ENCODE data around the gene TRPM2. TPM values are rescaled to one million over a fixed set of nuclear protein-coding genes. Genes with fewer than 3 reads are reported as not detected.

TRPM2 gene
- total and polyA plus RNA-seq, 5 donors from 2014 or later, result 0.38 to 3.1 (median 1.1) TPM

DNA sequence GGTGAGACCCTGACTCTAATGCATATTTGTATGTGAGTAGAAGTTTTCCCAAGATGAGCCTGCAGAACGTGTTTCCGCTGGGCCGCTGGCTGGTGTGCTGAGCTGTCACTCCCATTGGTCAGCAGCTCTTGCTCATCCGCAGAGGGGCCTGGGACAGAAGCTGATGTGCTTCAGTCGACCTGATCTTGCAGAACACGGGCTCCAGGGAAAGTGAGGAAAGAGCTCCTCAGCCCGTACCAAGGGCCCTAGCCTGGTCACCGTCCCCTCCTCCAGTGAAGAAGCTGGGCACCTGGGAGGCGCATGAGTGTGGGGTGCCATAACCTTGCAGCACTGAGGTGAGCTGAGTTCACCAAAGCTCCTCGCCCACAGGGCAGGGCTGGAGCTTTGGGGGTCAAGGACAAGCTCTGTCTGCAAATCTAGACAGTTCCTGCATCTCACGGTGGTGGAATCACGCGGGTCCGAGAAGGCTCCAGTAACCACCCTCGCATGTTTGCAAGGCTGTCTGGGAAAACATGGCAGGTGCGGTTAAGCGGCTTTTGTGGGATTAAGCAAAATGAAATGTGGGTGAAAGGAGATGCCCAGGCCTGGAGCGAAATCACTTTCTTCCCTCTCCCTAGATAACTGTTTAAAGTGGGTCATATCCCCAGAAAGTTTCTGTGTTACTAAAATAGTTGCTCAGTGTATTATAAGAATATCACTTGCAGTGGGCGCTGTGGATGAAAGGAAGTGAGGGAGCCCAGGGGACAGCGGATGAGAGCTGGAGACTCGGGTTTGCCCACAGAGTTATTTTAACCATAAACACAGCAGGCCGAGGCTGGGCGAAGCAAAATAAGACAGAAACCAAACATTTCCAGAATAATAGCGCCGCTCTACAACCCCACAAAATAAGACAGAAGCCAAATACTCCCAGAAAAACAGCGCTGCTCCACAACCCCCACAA lies 68.8 kb downstream of the TRPM2 start:
- peak overlapping the region in 2 of 4 donors; percentile 38 to 57 for H3K4me3 Mint-ChIP-seq
- Histone ChIP-seq H3K9me3 (ENCODE audit: control insufficient read depth in 2 of 2, low read length in 2 of 2) (peaks cover 0 to 7% of the 10 kb centered on the region in 2 experiments), H3K4me1 (ENCODE audit: control insufficient read depth, insufficient read depth, low read length, poor library complexity, severe bottlenecking) (no peaks in the 10 kb centered on the region), H3K36me3 (ENCODE audit: control insufficient read depth, insufficient read depth, low read length) (no peaks in the 10 kb centered on the region), H3K27ac (ENCODE audit: insufficient read depth, low read length, poor library complexity, severe bottlenecking) (no peak overlapping the region), H3K4me3 (ENCODE audit: low read depth, low read length) (no peak overlapping the region), H3K27me3 (ENCODE audit: control insufficient read depth, insufficient read depth, low read length) (no peaks in the 10 kb centered on the region)
- no peaks in the 10 kb centered on the region for H3K36me3 Mint-ChIP-seq
- no peaks in the 10 kb centered on the region for H3K4me1 Mint-ChIP-seq
- no peaks in the 10 kb centered on the region for H3K27me3 Mint-ChIP-seq
- DNase-seq (no peak), ATAC-seq (ENCODE audit: low read depth in 2 of 2) (no peak)
- peak overlapping the region in 1 of 3 donors; percentile 66 for H3K27ac Mint-ChIP-seq
- peaks cover 0 to 5% (median 1%) of the 10 kb centered on the region in 7 donors for H3K9me3 Mint-ChIP-seq

DNA sequence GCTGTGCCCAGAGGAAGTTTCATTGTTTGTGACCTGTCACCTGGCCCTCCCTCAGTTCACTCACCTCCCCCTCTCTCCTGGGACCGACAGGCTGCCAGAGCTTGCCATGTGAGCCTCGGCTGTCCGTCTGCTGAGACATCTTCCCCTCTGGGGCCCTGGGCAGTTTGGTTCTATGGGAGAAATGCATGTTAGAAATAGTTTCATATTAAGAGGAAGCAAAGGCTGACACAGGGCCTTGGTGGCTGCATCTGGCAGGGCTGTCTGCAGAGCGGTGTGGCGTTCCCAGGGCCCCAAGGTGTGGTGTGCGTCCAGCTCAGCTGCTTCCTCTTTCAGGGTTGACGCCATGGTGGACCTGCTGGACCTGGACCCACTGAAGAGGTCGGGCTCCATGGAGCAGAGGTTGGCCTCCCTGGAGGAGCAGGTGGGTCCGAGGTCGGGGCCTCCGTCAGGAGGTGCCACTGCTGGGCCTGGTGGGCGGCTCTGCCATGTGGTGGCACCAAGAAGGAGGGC lies 69.9 kb downstream of the TRPM2 start:
- ATAC-seq (ENCODE audit: low read depth in 2 of 2) (no peak), DNase-seq (no peak)
- Mint-ChIP-seq H3K27me3 (no peaks in the 10 kb centered on the region), H3K4me3 (no peak overlapping the region), H3K9me3 (peaks cover 0 to 3% (median 1%) of the 10 kb centered on the region in 7 donors), H3K4me1 (peaks cover 0 to 2% (median 0%) of the 10 kb centered on the region in 4 donors), H3K27ac (no peak overlapping the region), H3K36me3 (no peaks in the 10 kb centered on the region)
- no peaks in the 10 kb centered on the region for H3K9me3 ChIP-seq (ENCODE audit: control insufficient read depth in 2 of 2, low read length in 2 of 2)
- no peaks in the 10 kb centered on the region for H3K4me1 ChIP-seq (ENCODE audit: control insufficient read depth, insufficient read depth, low read length, poor library complexity, severe bottlenecking)
- no peaks in the 10 kb centered on the region for H3K27me3 ChIP-seq (ENCODE audit: control insufficient read depth, insufficient read depth, low read length)
- no peak overlapping the region for H3K4me3 ChIP-seq (ENCODE audit: low read depth, low read length)
- no peaks in the 10 kb centered on the region for H3K36me3 ChIP-seq (ENCODE audit: control insufficient read depth, insufficient read depth, low read length)
- H3K27ac ChIP-seq (ENCODE audit: insufficient read depth, low read length, poor library complexity, severe bottlenecking), result no peak overlapping the region

DNA sequence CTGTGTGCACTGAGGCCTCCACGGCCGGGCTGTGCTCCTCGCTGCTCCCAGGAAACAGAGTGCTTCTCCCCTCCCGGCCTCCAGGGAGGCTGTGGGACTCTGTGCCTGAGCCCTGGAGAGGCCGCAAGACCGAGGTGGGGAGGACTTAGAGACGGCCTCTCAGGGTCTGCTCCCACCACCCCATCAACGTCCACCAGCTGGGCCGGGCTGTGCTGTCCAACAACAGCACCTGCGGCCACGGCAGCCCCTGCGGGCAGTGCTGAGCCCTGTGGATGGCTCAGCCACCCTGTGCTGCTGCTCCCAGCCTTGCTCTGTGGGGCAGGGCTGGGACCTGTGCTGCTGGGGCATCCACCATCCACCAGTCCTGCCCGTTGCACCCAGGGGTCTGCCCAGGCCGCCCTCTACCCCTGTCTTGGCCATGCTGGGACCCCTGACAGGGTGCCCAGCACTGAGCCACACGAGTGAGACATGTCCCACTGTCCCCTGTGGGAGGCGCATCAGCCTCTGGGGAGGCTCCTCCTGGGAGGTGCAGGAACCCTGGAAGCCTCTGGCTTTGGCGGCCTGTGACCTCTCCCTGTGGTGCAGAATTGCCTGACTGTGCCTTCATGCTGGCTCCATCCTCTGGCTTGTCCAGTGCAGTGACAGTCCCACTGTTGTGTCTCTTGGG lies 70.7 kb downstream of the TRPM2 start:
- Histone ChIP-seq H3K4me3 (ENCODE audit: low read depth, low read length) (no peak overlapping the region), H3K36me3 (ENCODE audit: control insufficient read depth, insufficient read depth, low read length) (no peaks in the 10 kb centered on the region), H3K4me1 (ENCODE audit: control insufficient read depth, insufficient read depth, low read length, poor library complexity, severe bottlenecking) (no peaks in the 10 kb centered on the region), H3K27me3 (ENCODE audit: control insufficient read depth, insufficient read depth, low read length) (no peaks in the 10 kb centered on the region), H3K9me3 (ENCODE audit: control insufficient read depth in 2 of 2, low read length in 2 of 2) (peaks cover 3 to 4% of the 10 kb centered on the region in 2 experiments), H3K27ac (ENCODE audit: insufficient read depth, low read length, poor library complexity, severe bottlenecking) (no peak overlapping the region)
- no peak overlapping the region for H3K27ac Mint-ChIP-seq
- no peaks in the 10 kb centered on the region for H3K27me3 Mint-ChIP-seq
- H3K4me1 Mint-ChIP-seq, result peaks cover 0 to 2% (median 0%) of the 10 kb centered on the region in 4 donors
- DNase-seq (no peak), ATAC-seq (ENCODE audit: low read depth in 2 of 2) (no peak)
- no peaks in the 10 kb centered on the region for H3K36me3 Mint-ChIP-seq
- no peak overlapping the region for H3K4me3 Mint-ChIP-seq
- H3K9me3 Mint-ChIP-seq, result peaks cover 0 to 3% (median 2%) of the 10 kb centered on the region in 7 donors

DNA sequence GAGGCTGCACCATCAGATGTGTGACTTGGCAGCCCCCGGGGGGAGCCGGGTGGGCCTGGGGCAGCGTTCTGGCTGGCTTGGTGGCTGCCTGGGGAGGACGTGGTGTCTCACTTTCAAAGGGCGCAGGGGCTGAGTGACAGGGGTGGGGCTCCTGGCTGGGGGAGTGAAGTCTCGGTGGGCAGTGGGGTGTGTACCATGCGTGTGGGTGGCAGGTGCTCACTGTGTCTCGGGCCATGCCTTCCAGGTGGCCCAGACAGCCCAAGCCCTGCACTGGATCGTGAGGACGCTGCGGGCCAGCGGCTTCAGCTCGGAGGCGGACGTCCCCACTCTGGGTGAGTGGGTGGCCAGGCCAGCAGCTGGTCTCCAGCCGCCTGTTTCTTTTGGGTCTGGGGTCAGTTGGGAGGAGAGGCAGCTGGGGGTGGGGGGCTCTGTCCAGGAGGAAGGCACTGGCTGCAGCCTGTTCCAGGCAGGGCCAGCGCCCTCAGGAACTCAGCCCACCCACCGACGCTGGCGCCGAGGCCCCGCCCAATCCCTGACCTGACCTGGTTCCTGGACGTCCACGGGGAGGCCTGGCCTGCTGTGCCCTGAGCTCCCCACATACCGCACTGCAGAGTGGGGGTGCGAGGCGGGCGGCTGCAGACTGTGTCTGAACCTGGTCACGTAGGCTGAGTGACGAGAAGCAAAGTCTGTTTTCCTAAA lies 71.3 kb downstream of the TRPM2 start:
- no peaks in the 10 kb centered on the region for H3K36me3 ChIP-seq (ENCODE audit: control insufficient read depth, insufficient read depth, low read length)
- Mint-ChIP-seq H3K4me3 (no peak overlapping the region), H3K36me3 (no peaks in the 10 kb centered on the region), H3K27ac (no peak overlapping the region), H3K4me1 (peaks cover 0 to 2% (median 0%) of the 10 kb centered on the region in 4 donors), H3K9me3 (peaks cover 0 to 3% (median 2%) of the 10 kb centered on the region in 7 donors), H3K27me3 (no peaks in the 10 kb centered on the region)
- H3K27me3 ChIP-seq (ENCODE audit: control insufficient read depth, insufficient read depth, low read length), result no peaks in the 10 kb centered on the region
- H3K4me1 ChIP-seq (ENCODE audit: control insufficient read depth, insufficient read depth, low read length, poor library complexity, severe bottlenecking), result no peaks in the 10 kb centered on the region
- H3K27ac ChIP-seq (ENCODE audit: insufficient read depth, low read length, poor library complexity, severe bottlenecking), result no peak overlapping the region
- DNase-seq, result no peak
- H3K9me3 ChIP-seq (ENCODE audit: control insufficient read depth in 2 of 2, low read length in 2 of 2), result peaks cover 6 to 7% of the 10 kb centered on the region in 2 experiments
- H3K4me3 ChIP-seq (ENCODE audit: low read depth, low read length), result no peak overlapping the region
- no peak for ATAC-seq (ENCODE audit: low read depth in 2 of 2)

DNA sequence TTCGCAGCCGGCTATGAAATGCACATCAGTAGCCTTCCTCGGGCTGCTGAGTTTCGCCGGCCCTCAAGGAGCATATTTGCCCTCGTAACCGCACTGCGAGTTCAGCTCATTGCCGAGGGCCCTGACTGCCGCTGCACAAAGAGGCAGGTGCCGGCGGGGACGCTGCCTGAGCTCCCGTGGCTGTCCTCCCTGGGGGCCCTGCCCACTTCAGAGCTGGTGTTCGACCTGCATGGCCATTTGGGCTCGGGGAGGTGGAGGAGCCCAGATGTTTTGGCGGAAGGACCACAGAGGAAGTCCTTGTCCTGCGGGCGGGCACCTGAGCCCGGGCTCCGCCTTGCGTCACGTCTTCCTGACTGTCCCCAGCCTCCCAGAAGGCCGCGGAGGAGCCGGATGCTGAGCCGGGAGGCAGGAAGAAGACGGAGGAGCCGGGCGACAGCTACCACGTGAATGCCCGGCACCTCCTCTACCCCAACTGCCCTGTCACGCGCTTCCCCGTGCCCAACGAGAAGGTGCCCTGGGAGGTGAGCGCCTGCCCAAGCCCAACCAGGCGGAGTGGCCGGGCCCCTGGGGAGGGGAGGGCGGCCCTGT lies 72.0 kb downstream of the TRPM2 start:
- ATAC-seq (ENCODE audit: low read depth in 2 of 2), result no peak
- no peaks in the 10 kb centered on the region for H3K27me3 Mint-ChIP-seq
- no peak for DNase-seq
- Histone ChIP-seq H3K9me3 (ENCODE audit: control insufficient read depth in 2 of 2, low read length in 2 of 2) (peaks cover 9 to 11% of the 10 kb centered on the region in 2 experiments), H3K27ac (ENCODE audit: insufficient read depth, low read length, poor library complexity, severe bottlenecking) (no peak overlapping the region), H3K4me1 (ENCODE audit: control insufficient read depth, insufficient read depth, low read length, poor library complexity, severe bottlenecking) (no peaks in the 10 kb centered on the region), H3K27me3 (ENCODE audit: control insufficient read depth, insufficient read depth, low read length) (no peaks in the 10 kb centered on the region), H3K36me3 (ENCODE audit: control insufficient read depth, insufficient read depth, low read length) (no peaks in the 10 kb centered on the region), H3K4me3 (ENCODE audit: low read depth, low read length) (no peak overlapping the region)
- no peaks in the 10 kb centered on the region for H3K36me3 Mint-ChIP-seq
- H3K4me3 Mint-ChIP-seq, result no peak overlapping the region
- H3K27ac Mint-ChIP-seq, result no peak overlapping the region
- peaks cover 0 to 7% (median 5%) of the 10 kb centered on the region in 7 donors for H3K9me3 Mint-ChIP-seq
- H3K4me1 Mint-ChIP-seq, result peaks cover 0 to 2% (median 0%) of the 10 kb centered on the region in 4 donors

DNA sequence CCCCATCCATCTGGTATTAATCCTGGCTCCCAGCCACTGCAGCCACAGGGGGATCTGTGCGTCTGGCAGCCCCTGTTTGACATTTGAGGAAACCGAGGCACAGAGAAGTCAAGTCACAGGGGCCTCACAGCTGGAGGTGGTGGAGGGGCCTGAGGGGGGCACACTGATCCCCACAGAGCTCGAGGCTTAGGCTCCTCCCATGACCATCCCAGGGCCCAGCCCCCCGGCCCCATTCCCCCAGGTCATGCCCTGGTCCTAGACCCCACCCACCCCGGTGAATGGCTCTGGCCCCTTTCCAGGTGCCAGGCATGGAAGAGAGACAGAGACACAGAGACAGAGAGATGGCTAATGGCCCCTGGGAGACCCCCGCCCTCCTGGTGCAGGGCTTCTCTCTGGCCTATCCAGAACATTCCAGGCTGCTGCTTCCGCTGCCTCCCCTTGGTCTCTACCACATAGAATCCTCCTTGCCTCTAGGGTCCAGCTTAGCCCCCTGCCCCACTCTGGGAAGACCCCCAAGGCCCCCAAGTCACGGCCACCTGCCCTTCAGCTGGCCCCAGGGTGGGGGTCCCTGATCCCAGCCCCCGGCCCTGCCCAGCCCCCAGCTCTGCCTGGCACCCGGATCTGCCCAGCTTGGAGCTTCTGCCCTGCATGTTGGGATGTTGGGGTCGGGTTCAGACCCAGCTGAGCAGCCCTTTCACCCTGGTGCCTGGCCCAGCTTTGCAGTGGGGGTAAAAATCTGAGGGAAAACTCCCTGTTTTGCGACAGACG lies 72.7 kb downstream of the TRPM2 start:
- ATAC-seq (ENCODE audit: low read depth in 2 of 2) (no peak), DNase-seq (no peak)
- Histone ChIP-seq H3K36me3 (ENCODE audit: control insufficient read depth, insufficient read depth, low read length) (no peaks in the 10 kb centered on the region), H3K9me3 (ENCODE audit: control insufficient read depth in 2 of 2, low read length in 2 of 2) (peaks cover 11 to 13% of the 10 kb centered on the region in 2 experiments), H3K27ac (ENCODE audit: insufficient read depth, low read length, poor library complexity, severe bottlenecking) (no peak overlapping the region), H3K4me3 (ENCODE audit: low read depth, low read length) (no peak overlapping the region), H3K27me3 (ENCODE audit: control insufficient read depth, insufficient read depth, low read length) (no peaks in the 10 kb centered on the region), H3K4me1 (ENCODE audit: control insufficient read depth, insufficient read depth, low read length, poor library complexity, severe bottlenecking) (no peaks in the 10 kb centered on the region)
- H3K36me3 Mint-ChIP-seq, result no peaks in the 10 kb centered on the region
- no peaks in the 10 kb centered on the region for H3K27me3 Mint-ChIP-seq
- H3K9me3 Mint-ChIP-seq, result peaks cover 0 to 10% (median 6%) of the 10 kb centered on the region in 7 donors
- peaks cover 0 to 2% (median 0%) of the 10 kb centered on the region in 4 donors for H3K4me1 Mint-ChIP-seq
- H3K4me3 Mint-ChIP-seq, result no peak overlapping the region
- no peak overlapping the region for H3K27ac Mint-ChIP-seq

Data from CD4-positive, CD25-positive, alpha-beta regulatory T cell (primary cell).